GM12864 (cell line): ENCODE measurements around the gene CTNND1.

Source experiments
- DNase-seq: peaks from one replicate; pipeline ENCODE4 v3.0.0-alpha.2; 2011; ENCODE audit warnings: low read depth
- H3K4me3 ChIP-seq: 2 replicates; pipeline ENCODE4 v1.5.1; 2011; ENCODE audit warnings: mild to moderate bottlenecking, low read depth, low read length, control low read depth
- TF ChIP-seq, protein P1 (sequence below): IDR thresholded peaks from 2 replicates; pipeline ENCODE4 v1.5.1; 2011; ENCODE audit warnings: low read depth, mild to moderate bottlenecking, moderate library complexity, low read length, control low read depth, inconsistent platforms; ENCODE audit errors: missing control alignments

Gene CTNND1

DNA sequence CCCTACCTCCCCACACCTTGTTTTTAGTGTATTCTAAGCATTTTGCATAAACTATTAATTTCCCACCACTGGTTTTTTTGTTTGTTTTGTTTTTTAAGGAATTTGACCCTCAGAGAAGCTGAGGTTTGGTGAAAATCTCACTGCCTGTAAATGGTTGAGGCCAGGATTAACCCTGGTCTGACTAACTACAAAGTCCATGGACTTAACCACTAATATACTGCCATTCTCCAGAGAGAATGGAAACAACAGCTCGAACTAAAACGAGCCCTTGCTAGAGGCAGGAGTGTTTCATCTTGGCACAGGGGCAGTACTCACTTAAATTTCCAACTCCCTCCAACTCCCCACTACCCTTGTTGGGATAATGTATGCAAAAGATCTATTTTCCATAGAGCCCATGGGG, 3.0 kb downstream of the CTNND1 start:
- no peak overlapping the region for H3K4me3 ChIP-seq
- no peak for DNase-seq

DNA sequence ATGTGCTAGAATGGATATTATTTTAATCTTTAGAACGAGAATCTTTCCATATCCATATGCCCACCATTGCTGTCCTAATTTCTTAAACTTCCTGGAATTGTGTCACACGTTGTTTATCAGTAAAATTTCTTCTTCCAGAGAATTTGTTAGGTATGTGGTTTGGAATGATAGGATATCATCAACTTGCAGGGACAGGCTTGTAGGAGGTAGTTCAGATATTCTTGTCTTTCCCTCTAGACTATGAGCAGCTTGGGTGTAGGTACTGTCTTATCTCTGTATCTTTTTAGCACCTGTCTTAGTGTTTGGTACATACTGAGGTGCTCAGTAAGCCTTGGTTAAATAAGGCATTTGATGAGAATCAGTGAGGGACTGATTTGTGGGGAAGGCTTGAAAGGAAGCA, 3.4 kb downstream of the CTNND1 start:
- TF ChIP-seq, protein P1, sequence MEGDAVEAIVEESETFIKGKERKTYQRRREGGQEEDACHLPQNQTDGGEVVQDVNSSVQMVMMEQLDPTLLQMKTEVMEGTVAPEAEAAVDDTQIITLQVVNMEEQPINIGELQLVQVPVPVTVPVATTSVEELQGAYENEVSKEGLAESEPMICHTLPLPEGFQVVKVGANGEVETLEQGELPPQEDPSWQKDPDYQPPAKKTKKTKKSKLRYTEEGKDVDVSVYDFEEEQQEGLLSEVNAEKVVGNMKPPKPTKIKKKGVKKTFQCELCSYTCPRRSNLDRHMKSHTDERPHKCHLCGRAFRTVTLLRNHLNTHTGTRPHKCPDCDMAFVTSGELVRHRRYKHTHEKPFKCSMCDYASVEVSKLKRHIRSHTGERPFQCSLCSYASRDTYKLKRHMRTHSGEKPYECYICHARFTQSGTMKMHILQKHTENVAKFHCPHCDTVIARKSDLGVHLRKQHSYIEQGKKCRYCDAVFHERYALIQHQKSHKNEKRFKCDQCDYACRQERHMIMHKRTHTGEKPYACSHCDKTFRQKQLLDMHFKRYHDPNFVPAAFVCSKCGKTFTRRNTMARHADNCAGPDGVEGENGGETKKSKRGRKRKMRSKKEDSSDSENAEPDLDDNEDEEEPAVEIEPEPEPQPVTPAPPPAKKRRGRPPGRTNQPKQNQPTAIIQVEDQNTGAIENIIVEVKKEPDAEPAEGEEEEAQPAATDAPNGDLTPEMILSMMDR, result no peak
- DNase-seq, result no peak
- H3K4me3 ChIP-seq, result no peak overlapping the region

More for the DNA sequence above, 3.0 kb downstream of the CTNND1 start:
- TF ChIP-seq, protein P1, result no peak

DNA sequence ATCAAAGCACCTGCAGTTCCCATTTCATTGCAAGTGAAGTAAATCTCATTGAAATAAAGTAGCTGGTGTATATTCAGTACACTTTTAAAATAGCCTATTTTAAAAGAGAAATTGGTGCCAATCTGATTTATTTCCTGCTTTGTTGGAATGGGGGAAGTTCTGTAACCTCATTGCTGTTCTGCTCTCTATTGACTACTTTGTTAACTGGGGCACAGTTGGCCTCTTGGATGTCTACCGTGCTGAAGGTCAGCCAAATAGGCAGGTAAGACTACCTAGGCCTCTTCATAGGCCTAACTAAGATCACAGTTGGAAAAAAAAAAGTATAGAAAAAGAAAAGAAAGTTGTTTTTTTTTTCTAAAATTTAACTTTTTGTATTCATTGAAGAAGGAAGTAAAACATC, 9.2 kb downstream of the CTNND1 start:
- DNase-seq, result no peak
- TF ChIP-seq, protein P1, result no peak
- no peak overlapping the region for H3K4me3 ChIP-seq

DNA sequence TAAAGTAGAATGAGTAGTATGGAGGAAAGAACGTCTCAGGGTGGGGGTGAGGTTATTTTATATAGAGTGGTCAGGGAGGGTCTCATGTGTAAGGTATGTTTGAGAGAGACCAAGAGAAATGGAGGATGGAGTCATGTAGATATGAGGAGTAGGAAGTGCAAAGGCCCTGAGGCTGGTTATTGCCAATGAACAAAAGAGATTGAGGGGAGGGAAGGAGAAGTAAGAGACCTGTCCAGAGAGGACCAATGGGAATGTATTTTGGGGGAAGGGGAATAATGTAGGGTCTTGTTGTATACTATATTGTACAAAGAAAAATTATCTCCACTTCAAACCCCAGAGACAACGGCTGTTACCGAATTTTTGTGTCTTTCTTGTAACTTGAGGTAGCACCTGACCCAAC, 9.8 kb downstream of the CTNND1 start:
- no peak for DNase-seq
- no peak overlapping the region for H3K4me3 ChIP-seq
- TF ChIP-seq, protein P1, result no peak

DNA sequence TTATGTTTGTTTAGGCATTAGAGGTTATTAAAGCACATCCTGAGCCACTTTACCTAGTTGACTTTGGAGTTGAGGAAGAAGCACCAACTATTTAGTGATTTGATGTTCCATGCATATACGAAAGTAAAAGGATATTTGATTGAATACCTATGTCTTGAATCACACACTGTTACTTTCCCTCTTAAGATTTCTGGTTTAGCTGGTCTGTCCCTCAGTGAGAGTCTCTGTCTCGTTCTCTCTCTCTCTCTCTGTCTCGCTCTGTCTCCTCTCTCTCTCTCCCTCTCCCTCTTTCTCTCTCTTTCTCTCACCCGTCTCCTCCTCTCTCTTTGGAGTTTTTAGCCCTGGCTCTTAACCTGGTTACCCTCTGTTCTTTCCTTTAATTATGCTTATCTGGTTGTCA, 11.0 kb downstream of the CTNND1 start:
- H3K4me3 ChIP-seq, result no peak overlapping the region
- no peak for DNase-seq
- TF ChIP-seq, protein P1, result no peak

DNA sequence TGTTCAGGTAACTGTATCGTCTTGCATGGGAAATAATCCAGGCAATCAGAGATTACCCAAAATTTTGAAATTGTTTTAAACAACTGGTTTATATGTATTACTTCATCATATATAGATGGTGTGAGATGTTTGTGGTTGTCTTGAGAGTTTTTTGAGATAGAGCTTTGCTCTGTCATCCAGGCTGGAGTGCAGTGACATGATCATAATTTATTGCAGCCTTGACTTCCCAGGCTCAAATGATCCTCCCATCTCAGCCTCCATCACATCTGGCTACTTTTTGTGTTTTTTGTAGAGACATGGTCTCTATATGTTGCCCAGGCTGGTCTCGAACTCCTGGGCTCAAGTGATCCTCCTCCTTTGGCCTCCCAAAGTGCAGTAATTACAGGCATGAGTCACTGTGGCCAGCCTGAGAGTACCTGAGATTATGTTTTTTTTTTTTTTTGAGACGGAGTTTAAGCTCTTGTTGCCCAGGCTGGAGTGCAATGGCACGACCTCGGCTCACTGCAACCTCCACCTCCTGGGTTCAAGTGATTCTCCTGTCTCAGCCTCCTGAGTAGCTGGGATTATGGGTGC, 11.5 kb downstream of the CTNND1 start:
- no peak overlapping the region for H3K4me3 ChIP-seq
- TF ChIP-seq, protein P1, result no peak
- no peak for DNase-seq

DNA sequence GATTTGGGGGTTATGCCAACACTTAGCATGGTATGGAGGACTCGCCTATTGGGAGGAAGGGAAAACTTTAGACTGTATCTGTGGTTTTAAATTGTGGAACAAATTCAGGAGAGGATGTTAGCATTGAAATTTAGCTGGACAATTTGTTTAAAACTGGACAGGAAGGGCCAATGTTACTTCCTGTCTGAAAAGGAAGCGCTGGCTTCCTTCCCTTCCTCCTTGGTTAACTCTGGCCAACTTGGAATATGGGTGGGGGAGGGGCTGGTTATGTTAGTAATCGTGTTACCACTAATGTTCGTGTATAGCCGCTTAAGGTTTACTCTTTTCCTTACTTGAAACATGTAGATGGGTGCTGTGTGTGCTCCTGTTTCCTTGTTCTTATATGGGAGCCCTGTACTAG, 13.9 kb downstream of the CTNND1 start:
- no peak for DNase-seq
- H3K4me3 ChIP-seq, result no peak overlapping the region
- TF ChIP-seq, protein P1, result no peak
